ENCODE measurements around the gene TMEM130.

TMEM130 gene

GRCh38 chr7:98815313-98815712 lies 54.5 kb downstream of the TMEM130 start:
- no peak for TF ChIP-seq CTCF (IDR thresholded peaks at IDR 0.05; ENCODE audit: borderline replicate concordance, insufficient read depth, low read depth, low read length)
- H3K4me3 ChIP-seq (ENCODE audit: low read depth, low read length): no peak overlapping the region

- no peak overlapping the region for H3K4me3 ChIP-seq (ENCODE audit: low read depth, low read length)
- TF ChIP-seq CTCF (IDR thresholded peaks at IDR 0.05; ENCODE audit: borderline replicate concordance, insufficient read depth, low read depth, low read length): no peak
Measured at GRCh38 chr7:98811299-98811698, 58.5 kb downstream of the TMEM130 start.

GRCh38 chr7:98810153-98810802 lies 59.5 kb downstream of the TMEM130 start:
- no peak for TF ChIP-seq CTCF (IDR thresholded peaks at IDR 0.05; ENCODE audit: borderline replicate concordance, insufficient read depth, low read depth, low read length)
- H3K4me3 ChIP-seq (ENCODE audit: low read depth, low read length): no peak overlapping the region

GRCh38 chr7:98808751-98809460 lies 60.9 kb downstream of the TMEM130 start:
- TF ChIP-seq CTCF (IDR thresholded peaks at IDR 0.05; ENCODE audit: borderline replicate concordance, insufficient read depth, low read depth, low read length): no peak
- no peak overlapping the region for H3K4me3 ChIP-seq (ENCODE audit: low read depth, low read length)

GRCh38 chr7:98807068-98808048 lies 62.5 kb downstream of the TMEM130 start:
- no peak for TF ChIP-seq CTCF (IDR thresholded peaks at IDR 0.05; ENCODE audit: borderline replicate concordance, insufficient read depth, low read depth, low read length)
- no peak overlapping the region for H3K4me3 ChIP-seq (ENCODE audit: low read depth, low read length)

GRCh38 chr7:98805956-98806838 lies 63.6 kb downstream of the TMEM130 start:
- no peak overlapping the region for H3K4me3 ChIP-seq (ENCODE audit: low read depth, low read length)
- no peak for TF ChIP-seq CTCF (IDR thresholded peaks at IDR 0.05; ENCODE audit: borderline replicate concordance, insufficient read depth, low read depth, low read length)

All from GM12875 (cell line).